NCI-H1105 treated with DMSO at 0.1 percent for 48 hours (cell line): ENCODE results near the gene KRTAP11-1.

ENCODE experiments used
- DNase-seq: peaks from one replicate; lab custom pipeline; 2025; lab: John Stamatoyannopoulos, UW

The KRTAP11-1 gene

GRCh38 chr21:30881480-30881879 lies at the start of gene KRTAP11-1:
Gene KRTAP11-1, minus strand, starts transcription at chr21:30881580. Its CDS starts 56 bp downstream, at chr21:30881524.
- no peak for DNase-seq

- DNase-seq, result no peak
Observed at GRCh38 chr21:30924146-30924700, 42.8 kb upstream of the KRTAP11-1 start.

- DNase-seq, result no peak
Observed at GRCh38 chr21:30921129-30921528, 39.7 kb upstream of the KRTAP11-1 start.

- no peak for DNase-seq
Observed at GRCh38 chr21:30917557-30917956, 36.2 kb upstream of the KRTAP11-1 start.

- no peak for DNase-seq
Observed at GRCh38 chr21:30900881-30901280, 19.5 kb upstream of the KRTAP11-1 start.

- DNase-seq, result no peak
Observed at GRCh38 chr21:30882866-30883597, 1.7 kb upstream of the KRTAP11-1 start.

GRCh38 chr21:30880914-30881313 lies 466 bp downstream of the KRTAP11-1 start:
- no peak for DNase-seq

GRCh38 chr21:30874526-30874925 lies 6.9 kb downstream of the KRTAP11-1 start:
- DNase-seq, result no peak

- no peak for DNase-seq
Observed at GRCh38 chr21:30847627-30848500, 33.5 kb downstream of the KRTAP11-1 start.

- no peak for DNase-seq
Observed at GRCh38 chr21:30842990-30843389, 38.4 kb downstream of the KRTAP11-1 start.

GRCh38 chr21:30839304-30839703 lies 42.1 kb downstream of the KRTAP11-1 start:
- DNase-seq, result peak; percentile 9

- no peak for DNase-seq
Observed at GRCh38 chr21:30838536-30838935, 42.8 kb downstream of the KRTAP11-1 start.

GRCh38 chr21:30831194-30831765 lies 50.1 kb downstream of the KRTAP11-1 start:
- DNase-seq, result no peak
